CD4-positive, alpha-beta T cell treated with Interferon gamma for 1 hour (primary cell): Measurements from ENCODE around the gene DNMBP.
"Not testable (repeated sequence)": the region's sequence is repeated elsewhere in the genome, so short reads cannot be mapped to it uniquely, and the experiment has no call there.

Experiments used
- DNase-seq: peaks from one replicate; pipeline ENCODE4 v3.0.0-alpha.2; 2020

The DNMBP gene

GRCh38 chr10:99906470-99906869 is 103.3 kb downstream of the DNMBP start:
- DNase-seq, result no peak

GRCh38 chr10:99905971-99906370 is 103.8 kb downstream of the DNMBP start:
- DNase-seq, result no peak

GRCh38 chr10:99895867-99896266 is 113.9 kb downstream of the DNMBP start:
- no peak for DNase-seq

GRCh38 chr10:99895066-99895465 is 114.7 kb downstream of the DNMBP start:
- DNase-seq, result not testable (repeated sequence)

- DNase-seq, result no peak
Observed at GRCh38 chr10:99894613-99895012, 115.1 kb downstream of the DNMBP start.

GRCh38 chr10:99888622-99889021 is 121.1 kb downstream of the DNMBP start:
- no peak for DNase-seq

GRCh38 chr10:99883523-99883922 is 126.2 kb downstream of the DNMBP start:
- DNase-seq, result no peak

GRCh38 chr10:99881371-99881770 is 128.4 kb downstream of the DNMBP start:
- DNase-seq, result no peak

- DNase-seq, result no peak
Observed at GRCh38 chr10:99880080-99880835, 129.5 kb downstream of the DNMBP start.

- DNase-seq, result no peak
Observed at GRCh38 chr10:99875473-99875872, 134.3 kb downstream of the DNMBP start.

- no peak for DNase-seq
Observed at GRCh38 chr10:99874341-99875085, 135.2 kb downstream of the DNMBP start.

- no peak for DNase-seq
Observed at GRCh38 chr10:99873846-99874245, 135.9 kb downstream of the DNMBP start.

- DNase-seq, result no peak
Observed at GRCh38 chr10:99872367-99873162, 137.2 kb downstream of the DNMBP start.

- DNase-seq, result no peak
Observed at GRCh38 chr10:99870123-99870730, 139.5 kb downstream of the DNMBP start.

- DNase-seq, result no peak
Observed at GRCh38 chr10:99869581-99870122, 140.1 kb downstream of the DNMBP start.

- not testable (repeated sequence) for DNase-seq
Observed at GRCh38 chr10:99867250-99867649, 142.5 kb downstream of the DNMBP start.

GRCh38 chr10:99863535-99864240 is 146.1 kb downstream of the DNMBP start:
- not testable (repeated sequence) for DNase-seq

- no peak for DNase-seq
Observed at GRCh38 chr10:99860466-99860865, 149.3 kb downstream of the DNMBP start.

GRCh38 chr10:99859585-99859984 is 150.2 kb downstream of the DNMBP start:
- DNase-seq, result no peak

- DNase-seq, result no peak
Observed at GRCh38 chr10:99858849-99859248, 150.9 kb downstream of the DNMBP start.

- DNase-seq, result no peak
Observed at GRCh38 chr10:99855479-99856071, 154.2 kb downstream of the DNMBP start.

GRCh38 chr10:99854860-99855259 is 154.9 kb downstream of the DNMBP start:
- no peak for DNase-seq
